Stimulated activated CD8-positive, alpha-beta memory T cell treated with anti-CD3 and anti-CD28 coated beads, Interleukin-7, amount 100 ng/mL, for 4 hours (primary cell): ENCODE results near the gene GPATCH1.
"Not testable (repeated sequence)": the region's sequence is repeated elsewhere in the genome, so short reads cannot be mapped to it uniquely, and the experiment has no call there.

ENCODE experiments used
- DNase-seq, 2 donors: peaks; one replicate each; pipeline ENCODE4 v3.0.0-alpha.2; 2020; ENCODE audit warnings: low read depth in 2 of 2

GPATCH1 gene

GRCh38 chr19:33114312-33114711 lies 33.3 kb downstream of the GPATCH1 start:
- DNase-seq, result no peak

GRCh38 chr19:33117501-33117900 lies 36.5 kb downstream of the GPATCH1 start:
- no peak for DNase-seq

- DNase-seq, result no peak
Measured at GRCh38 chr19:33118643-33119042, 37.7 kb downstream of the GPATCH1 start.

- DNase-seq, result no peak
Measured at GRCh38 chr19:33124207-33125098, 43.5 kb downstream of the GPATCH1 start.

GRCh38 chr19:33125929-33126388 lies 45.0 kb downstream of the GPATCH1 start:
- peak; percentile 31 to 32 for DNase-seq

- DNase-seq, result not testable (repeated sequence)
Measured at GRCh38 chr19:33126712-33127111, 45.7 kb downstream of the GPATCH1 start.

GRCh38 chr19:33129901-33130300 lies 48.9 kb downstream of the GPATCH1 start:
- DNase-seq, result no peak

GRCh38 chr19:33130433-33130832 lies 49.5 kb downstream of the GPATCH1 start:
- no peak for DNase-seq

- DNase-seq, result no peak
Measured at GRCh38 chr19:33132021-33132420, 51.0 kb downstream of the GPATCH1 start, which contains the start of gene WDR88. WDR88 (plus strand) TSS chr19:33132114; CDS start chr19:33132170, 56 bp downstream.

GRCh38 chr19:33132425-33132824 lies 51.4 kb downstream of the GPATCH1 start:
- no peak for DNase-seq

- DNase-seq, result no peak
Measured at GRCh38 chr19:33133438-33134031, 52.6 kb downstream of the GPATCH1 start.

GRCh38 chr19:33134571-33135041 lies 53.6 kb downstream of the GPATCH1 start:
- peak; percentile 38 to 57 for DNase-seq

GRCh38 chr19:33139165-33139564 lies 58.2 kb downstream of the GPATCH1 start:
- no peak for DNase-seq

GRCh38 chr19:33143897-33144405 lies 63.0 kb downstream of the GPATCH1 start:
- DNase-seq, result peak in 1 of 2 donors; percentile 35

- no peak for DNase-seq
Measured at GRCh38 chr19:33146209-33146608, 65.2 kb downstream of the GPATCH1 start.

GRCh38 chr19:33147538-33147937 lies 66.6 kb downstream of the GPATCH1 start:
- DNase-seq, result no peak

GRCh38 chr19:33150852-33151518 lies 70.0 kb downstream of the GPATCH1 start:
- no peak for DNase-seq

- no peak for DNase-seq
Measured at GRCh38 chr19:33152176-33152575, 71.2 kb downstream of the GPATCH1 start.

GRCh38 chr19:33152625-33153024 lies 71.6 kb downstream of the GPATCH1 start:
- not testable (repeated sequence) for DNase-seq

GRCh38 chr19:33154313-33154712 lies 73.3 kb downstream of the GPATCH1 start:
- not testable (repeated sequence) for DNase-seq

- DNase-seq, result no peak
Measured at GRCh38 chr19:33156334-33156733, 75.4 kb downstream of the GPATCH1 start.

- no peak for DNase-seq
Measured at GRCh38 chr19:33157906-33158305, 76.9 kb downstream of the GPATCH1 start.
